Measurements from ENCODE around the gene AAK1.

GRCh38 chr2:69583321-69583833, 60.2 kb downstream of the AAK1 start:
- TF ChIP-seq EZH2 (IDR thresholded peaks at IDR 0.05; ENCODE audit: low read depth, unreplicated experiment) (no peak), POLR2AphosphoS5 (IDR thresholded peaks at IDR 0.05; ENCODE audit: low read depth) (no peak), CTCF (conservative IDR thresholded peaks at IDR 0.05; ENCODE audit: low read depth in 2 of 2) (no peak), EZH2phosphoT487 (IDR thresholded peaks at IDR 0.05; ENCODE audit: unreplicated experiment) (no peak), ZNF331 (CRISPR knock-in tag; IDR thresholded peaks at IDR 0.05; ENCODE audit: low read depth) (no peak), ETS1 (IDR thresholded peaks at IDR 0.05) (no peak), JUNB (IDR thresholded peaks at IDR 0.05; ENCODE audit: unreplicated experiment) (no peak), REST (IDR thresholded peaks at IDR 0.05; ENCODE audit: unreplicated experiment) (no peak), CREB1 (CRISPR knock-in tag; IDR thresholded peaks at IDR 0.05; ENCODE audit: low read depth) (no peak), STAT1 (IDR thresholded peaks at IDR 0.05; ENCODE audit: unreplicated experiment) (no peak)

Measured in GM23338 (cell line).